ENCODE results near the gene ANXA4. TPM values are rescaled to one million over a fixed set of nuclear protein-coding genes. Genes with fewer than 3 reads are reported as not detected.

ANXA4 gene
- total and polyA plus RNA-seq, 2 experiments from 2014 or later, result 6.7 to 11.5 TPM

DNA sequence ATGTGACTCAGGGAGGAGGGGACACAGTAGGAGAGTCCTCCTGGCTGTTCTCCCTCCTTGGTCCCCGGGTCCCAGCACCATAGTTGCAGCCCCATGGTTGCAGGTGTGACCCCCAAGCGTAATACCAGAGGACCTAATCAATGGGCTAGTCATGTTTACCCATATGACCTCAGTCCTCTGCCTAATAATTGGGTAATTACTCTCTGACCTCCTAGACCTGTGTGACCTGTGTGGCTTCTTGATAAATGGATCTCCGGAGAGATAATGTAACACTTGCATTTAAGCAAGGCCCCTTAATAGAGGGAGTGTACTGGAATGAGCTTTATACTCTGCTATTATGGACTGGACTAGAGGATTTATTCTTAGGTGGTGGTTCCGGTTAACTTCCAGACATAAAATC lies 55.3 kb downstream of the ANXA4 start:
- Histone ChIP-seq H3K27ac (ENCODE audit: low read depth) (no peak overlapping the region), H3K79me2 (replicated peaks; ENCODE audit: insufficient read depth) (no peaks in the 10 kb centered on the region), H3K4me2 (no peak overlapping the region), H3K36me3 (ENCODE audit: insufficient read depth) (no peaks in the 10 kb centered on the region), H3K4me1 (ENCODE audit: insufficient read depth) (peaks cover 5% of the 10 kb centered on the region; the same call in 1 of the 2 replicates), H3K4me3 (no peak overlapping the region), H4K20me1 (replicated peaks; ENCODE audit: insufficient read depth) (no peaks in the 10 kb centered on the region), H3K9me2 (ENCODE audit: insufficient read depth) (no peaks in the 10 kb centered on the region), H3F3A (replicated peaks; ENCODE audit: low read depth) (no peaks in the 10 kb centered on the region), H3K27me3 (ENCODE audit: insufficient read depth) (no peaks in the 10 kb centered on the region), H2AFZ (no peak overlapping the region)
- Mint-ChIP-seq H3K4me3 (no peak overlapping the region), H3K4me1 (peaks cover 17% of the 10 kb centered on the region), H3K27me3 (ENCODE audit: insufficient read depth, low read depth, poor library complexity) (peaks cover 4% of the 10 kb centered on the region), H3K27ac (no peak overlapping the region), H3K9me3 (peaks cover 4% of the 10 kb centered on the region; the same call in 1 of the 3 replicates), H3K36me3 (ENCODE audit: low read depth) (peaks cover 4% of the 10 kb centered on the region; the same call in 1 of the 3 replicates)
- no peak for TF ChIP-seq JUNB (IDR thresholded peaks at IDR 0.05; ENCODE audit: unreplicated experiment)
- no peak for TF ChIP-seq STAT1 (IDR thresholded peaks at IDR 0.05; ENCODE audit: unreplicated experiment)
- no peak for TF ChIP-seq CREB1 (CRISPR knock-in tag; IDR thresholded peaks at IDR 0.05; ENCODE audit: low read depth)
- no peak for TF ChIP-seq EZH2phosphoT487 (IDR thresholded peaks at IDR 0.05; ENCODE audit: unreplicated experiment)
- TF ChIP-seq, protein P1, sequence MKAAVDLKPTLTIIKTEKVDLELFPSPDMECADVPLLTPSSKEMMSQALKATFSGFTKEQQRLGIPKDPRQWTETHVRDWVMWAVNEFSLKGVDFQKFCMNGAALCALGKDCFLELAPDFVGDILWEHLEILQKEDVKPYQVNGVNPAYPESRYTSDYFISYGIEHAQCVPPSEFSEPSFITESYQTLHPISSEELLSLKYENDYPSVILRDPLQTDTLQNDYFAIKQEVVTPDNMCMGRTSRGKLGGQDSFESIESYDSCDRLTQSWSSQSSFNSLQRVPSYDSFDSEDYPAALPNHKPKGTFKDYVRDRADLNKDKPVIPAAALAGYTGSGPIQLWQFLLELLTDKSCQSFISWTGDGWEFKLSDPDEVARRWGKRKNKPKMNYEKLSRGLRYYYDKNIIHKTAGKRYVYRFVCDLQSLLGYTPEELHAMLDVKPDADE (IDR thresholded peaks at IDR 0.05), result no peak
- TF ChIP-seq ZNF114 (CRISPR knock-in tag; IDR thresholded peaks at IDR 0.05), result no peak
- no peak for TF ChIP-seq ZNF331 (CRISPR knock-in tag; IDR thresholded peaks at IDR 0.05; ENCODE audit: low read depth)
- TF ChIP-seq NANOG (IDR thresholded peaks at IDR 0.05; ENCODE audit: borderline replicate concordance), result no peak
- no peak for TF ChIP-seq POLR2AphosphoS5 (IDR thresholded peaks at IDR 0.05; ENCODE audit: low read depth)
- TF ChIP-seq, protein P2, sequence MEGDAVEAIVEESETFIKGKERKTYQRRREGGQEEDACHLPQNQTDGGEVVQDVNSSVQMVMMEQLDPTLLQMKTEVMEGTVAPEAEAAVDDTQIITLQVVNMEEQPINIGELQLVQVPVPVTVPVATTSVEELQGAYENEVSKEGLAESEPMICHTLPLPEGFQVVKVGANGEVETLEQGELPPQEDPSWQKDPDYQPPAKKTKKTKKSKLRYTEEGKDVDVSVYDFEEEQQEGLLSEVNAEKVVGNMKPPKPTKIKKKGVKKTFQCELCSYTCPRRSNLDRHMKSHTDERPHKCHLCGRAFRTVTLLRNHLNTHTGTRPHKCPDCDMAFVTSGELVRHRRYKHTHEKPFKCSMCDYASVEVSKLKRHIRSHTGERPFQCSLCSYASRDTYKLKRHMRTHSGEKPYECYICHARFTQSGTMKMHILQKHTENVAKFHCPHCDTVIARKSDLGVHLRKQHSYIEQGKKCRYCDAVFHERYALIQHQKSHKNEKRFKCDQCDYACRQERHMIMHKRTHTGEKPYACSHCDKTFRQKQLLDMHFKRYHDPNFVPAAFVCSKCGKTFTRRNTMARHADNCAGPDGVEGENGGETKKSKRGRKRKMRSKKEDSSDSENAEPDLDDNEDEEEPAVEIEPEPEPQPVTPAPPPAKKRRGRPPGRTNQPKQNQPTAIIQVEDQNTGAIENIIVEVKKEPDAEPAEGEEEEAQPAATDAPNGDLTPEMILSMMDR (conservative IDR thresholded peaks at IDR 0.05; ENCODE audit: low read depth in 2 of 2), result no peak
- TF ChIP-seq EZH2 (IDR thresholded peaks at IDR 0.05; ENCODE audit: low read depth, unreplicated experiment), result no peak
- TF ChIP-seq, protein P3, sequence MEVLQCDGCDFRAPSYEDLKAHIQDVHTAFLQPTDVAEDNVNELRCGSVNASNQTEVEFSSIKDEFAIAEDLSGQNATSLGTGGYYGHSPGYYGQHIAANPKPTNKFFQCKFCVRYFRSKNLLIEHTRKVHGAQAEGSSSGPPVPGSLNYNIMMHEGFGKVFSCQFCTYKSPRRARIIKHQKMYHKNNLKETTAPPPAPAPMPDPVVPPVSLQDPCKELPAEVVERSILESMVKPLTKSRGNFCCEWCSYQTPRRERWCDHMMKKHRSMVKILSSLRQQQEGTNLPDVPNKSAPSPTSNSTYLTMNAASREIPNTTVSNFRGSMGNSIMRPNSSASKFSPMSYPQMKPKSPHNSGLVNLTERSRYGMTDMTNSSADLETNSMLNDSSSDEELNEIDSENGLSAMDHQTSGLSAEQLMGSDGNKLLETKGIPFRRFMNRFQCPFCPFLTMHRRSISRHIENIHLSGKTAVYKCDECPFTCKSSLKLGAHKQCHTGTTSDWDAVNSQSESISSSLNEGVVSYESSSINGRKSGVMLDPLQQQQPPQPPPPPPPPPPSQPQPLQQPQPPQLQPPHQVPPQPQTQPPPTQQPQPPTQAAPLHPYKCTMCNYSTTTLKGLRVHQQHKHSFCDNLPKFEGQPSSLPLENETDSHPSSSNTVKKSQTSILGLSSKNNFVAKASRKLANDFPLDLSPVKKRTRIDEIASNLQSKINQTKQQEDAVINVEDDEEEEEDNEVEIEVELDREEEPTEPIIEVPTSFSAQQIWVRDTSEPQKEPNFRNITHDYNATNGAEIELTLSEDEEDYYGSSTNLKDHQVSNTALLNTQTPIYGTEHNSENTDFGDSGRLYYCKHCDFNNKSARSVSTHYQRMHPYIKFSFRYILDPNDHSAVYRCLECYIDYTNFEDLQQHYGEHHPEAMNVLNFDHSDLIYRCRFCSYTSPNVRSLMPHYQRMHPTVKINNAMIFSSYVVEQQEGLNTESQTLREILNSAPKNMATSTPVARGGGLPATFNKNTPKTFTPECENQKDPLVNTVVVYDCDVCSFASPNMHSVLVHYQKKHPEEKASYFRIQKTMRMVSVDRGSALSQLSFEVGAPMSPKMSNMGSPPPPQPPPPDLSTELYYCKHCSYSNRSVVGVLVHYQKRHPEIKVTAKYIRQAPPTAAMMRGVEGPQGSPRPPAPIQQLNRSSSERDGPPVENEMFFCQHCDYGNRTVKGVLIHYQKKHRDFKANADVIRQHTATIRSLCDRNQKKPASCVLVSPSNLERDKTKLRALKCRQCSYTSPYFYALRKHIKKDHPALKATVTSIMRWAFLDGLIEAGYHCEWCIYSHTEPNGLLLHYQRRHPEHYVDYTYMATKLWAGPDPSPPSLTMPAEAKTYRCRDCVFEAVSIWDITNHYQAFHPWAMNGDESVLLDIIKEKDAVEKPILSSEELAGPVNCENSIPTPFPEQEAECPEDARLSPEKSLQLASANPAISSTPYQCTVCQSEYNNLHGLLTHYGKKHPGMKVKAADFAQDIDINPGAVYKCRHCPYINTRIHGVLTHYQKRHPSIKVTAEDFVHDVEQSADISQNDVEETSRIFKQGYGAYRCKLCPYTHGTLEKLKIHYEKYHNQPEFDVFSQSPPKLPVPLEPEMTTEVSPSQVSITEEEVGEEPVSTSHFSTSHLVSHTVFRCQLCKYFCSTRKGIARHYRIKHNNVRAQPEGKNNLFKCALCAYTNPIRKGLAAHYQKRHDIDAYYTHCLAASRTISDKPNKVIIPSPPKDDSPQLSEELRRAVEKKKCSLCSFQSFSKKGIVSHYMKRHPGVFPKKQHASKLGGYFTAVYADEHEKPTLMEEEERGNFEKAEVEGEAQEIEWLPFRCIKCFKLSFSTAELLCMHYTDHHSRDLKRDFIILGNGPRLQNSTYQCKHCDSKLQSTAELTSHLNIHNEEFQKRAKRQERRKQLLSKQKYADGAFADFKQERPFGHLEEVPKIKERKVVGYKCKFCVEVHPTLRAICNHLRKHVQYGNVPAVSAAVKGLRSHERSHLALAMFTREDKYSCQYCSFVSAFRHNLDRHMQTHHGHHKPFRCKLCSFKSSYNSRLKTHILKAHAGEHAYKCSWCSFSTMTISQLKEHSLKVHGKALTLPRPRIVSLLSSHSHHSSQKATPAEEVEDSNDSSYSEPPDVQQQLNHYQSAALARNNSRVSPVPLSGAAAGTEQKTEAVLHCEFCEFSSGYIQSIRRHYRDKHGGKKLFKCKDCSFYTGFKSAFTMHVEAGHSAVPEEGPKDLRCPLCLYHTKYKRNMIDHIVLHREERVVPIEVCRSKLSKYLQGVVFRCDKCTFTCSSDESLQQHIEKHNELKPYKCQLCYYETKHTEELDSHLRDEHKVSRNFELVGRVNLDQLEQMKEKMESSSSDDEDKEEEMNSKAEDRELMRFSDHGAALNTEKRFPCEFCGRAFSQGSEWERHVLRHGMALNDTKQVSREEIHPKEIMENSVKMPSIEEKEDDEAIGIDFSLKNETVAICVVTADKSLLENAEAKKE (CRISPR knock-in tag; IDR thresholded peaks at IDR 0.05), result no peak
- TF ChIP-seq, protein P4, sequence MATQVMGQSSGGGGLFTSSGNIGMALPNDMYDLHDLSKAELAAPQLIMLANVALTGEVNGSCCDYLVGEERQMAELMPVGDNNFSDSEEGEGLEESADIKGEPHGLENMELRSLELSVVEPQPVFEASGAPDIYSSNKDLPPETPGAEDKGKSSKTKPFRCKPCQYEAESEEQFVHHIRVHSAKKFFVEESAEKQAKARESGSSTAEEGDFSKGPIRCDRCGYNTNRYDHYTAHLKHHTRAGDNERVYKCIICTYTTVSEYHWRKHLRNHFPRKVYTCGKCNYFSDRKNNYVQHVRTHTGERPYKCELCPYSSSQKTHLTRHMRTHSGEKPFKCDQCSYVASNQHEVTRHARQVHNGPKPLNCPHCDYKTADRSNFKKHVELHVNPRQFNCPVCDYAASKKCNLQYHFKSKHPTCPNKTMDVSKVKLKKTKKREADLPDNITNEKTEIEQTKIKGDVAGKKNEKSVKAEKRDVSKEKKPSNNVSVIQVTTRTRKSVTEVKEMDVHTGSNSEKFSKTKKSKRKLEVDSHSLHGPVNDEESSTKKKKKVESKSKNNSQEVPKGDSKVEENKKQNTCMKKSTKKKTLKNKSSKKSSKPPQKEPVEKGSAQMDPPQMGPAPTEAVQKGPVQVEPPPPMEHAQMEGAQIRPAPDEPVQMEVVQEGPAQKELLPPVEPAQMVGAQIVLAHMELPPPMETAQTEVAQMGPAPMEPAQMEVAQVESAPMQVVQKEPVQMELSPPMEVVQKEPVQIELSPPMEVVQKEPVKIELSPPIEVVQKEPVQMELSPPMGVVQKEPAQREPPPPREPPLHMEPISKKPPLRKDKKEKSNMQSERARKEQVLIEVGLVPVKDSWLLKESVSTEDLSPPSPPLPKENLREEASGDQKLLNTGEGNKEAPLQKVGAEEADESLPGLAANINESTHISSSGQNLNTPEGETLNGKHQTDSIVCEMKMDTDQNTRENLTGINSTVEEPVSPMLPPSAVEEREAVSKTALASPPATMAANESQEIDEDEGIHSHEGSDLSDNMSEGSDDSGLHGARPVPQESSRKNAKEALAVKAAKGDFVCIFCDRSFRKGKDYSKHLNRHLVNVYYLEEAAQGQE (IDR thresholded peaks at IDR 0.05; ENCODE audit: unreplicated experiment), result no peak
- DNase-seq (ENCODE audit: low spot score) (no peak), ATAC-seq (no peak)
